Stimulated activated naive CD8-positive, alpha-beta T cell treated with anti-CD3 and anti-CD28 coated beads, Interleukin-15, Interleukin-2, amounts not matched to agents 100 ng/mL and 50 ng/mL, for 24 hours (primary cell): ENCODE data around the gene MEGF6.

Source experiments
- H3K27ac Mint-ChIP-seq: one replicate; pipeline ENCODE4 v1.8.0; 2021; ENCODE audit warnings: mild to moderate bottlenecking, mixed read lengths
- H3K27me3 Mint-ChIP-seq: one replicate; pipeline ENCODE4 v1.8.0; 2021; ENCODE audit warnings: mixed read lengths
- H3K36me3 Mint-ChIP-seq: one replicate; pipeline ENCODE4 v1.8.0; 2021; ENCODE audit warnings: low read depth, mixed read lengths
- H3K4me1 Mint-ChIP-seq: one replicate; pipeline ENCODE4 v1.8.0; 2021; ENCODE audit warnings: low read depth, mixed read lengths
- H3K4me3 Mint-ChIP-seq: one replicate; pipeline ENCODE4 v1.8.0; 2021; ENCODE audit warnings: mild to moderate bottlenecking, mixed read lengths
- H3K9me3 Mint-ChIP-seq: one replicate; pipeline ENCODE4 v1.8.0; 2021; ENCODE audit warnings: mixed read lengths

The MEGF6 gene

DNA sequence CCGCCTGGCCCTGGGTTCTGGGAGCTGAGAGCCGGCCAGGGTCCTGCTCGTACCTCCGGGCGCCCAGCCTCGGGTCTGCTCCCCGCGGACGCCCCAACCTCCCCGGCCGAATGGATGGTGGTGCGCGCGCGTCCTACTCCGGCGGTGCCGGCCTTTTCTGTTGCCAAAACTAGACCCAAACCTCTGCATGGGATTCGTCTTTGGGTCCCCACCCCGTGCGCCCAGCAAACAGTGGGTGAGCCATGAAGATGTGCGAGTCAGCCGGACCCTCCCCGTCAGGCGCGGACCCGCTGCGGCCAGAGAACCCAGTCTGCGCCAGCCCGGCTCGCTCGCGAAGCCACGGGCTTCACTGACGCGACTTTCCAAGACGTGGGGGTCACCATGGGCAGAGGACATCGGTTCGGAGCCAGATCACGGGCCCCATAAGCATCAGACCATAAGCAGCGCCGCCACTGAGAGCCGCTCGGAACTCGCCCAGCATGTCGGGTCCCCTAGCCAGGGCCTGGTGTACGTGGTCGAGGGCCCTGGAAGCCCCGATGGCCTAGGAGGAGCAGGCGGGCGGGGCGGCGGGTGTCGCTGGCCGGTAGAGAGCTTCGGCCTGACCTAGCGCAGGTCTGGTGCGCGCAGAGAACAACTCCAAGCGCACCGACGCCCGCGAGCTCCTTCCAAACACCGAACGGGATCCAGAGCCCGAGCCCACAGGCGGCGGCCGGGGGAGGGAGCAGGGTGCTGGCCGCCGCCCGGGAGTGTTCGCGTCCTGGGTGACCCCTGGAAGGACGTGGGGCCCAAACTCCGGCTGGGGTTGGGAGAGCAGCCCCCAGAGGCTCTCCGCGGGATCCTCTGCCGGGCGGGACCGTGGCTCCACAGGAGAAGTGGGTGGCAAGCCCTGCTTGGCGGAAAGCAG is 40.0 kb upstream of the MEGF6 start:
- peak overlapping the region; percentile 39 for H3K4me3 Mint-ChIP-seq
- peaks cover 32% of the 10 kb centered on the region for H3K27me3 Mint-ChIP-seq
- H3K9me3 Mint-ChIP-seq = no peaks in the 10 kb centered on the region
- peaks cover 27% of the 10 kb centered on the region for H3K4me1 Mint-ChIP-seq
- peaks cover 5% of the 10 kb centered on the region for H3K36me3 Mint-ChIP-seq
- no peak overlapping the region for H3K27ac Mint-ChIP-seq

DNA sequence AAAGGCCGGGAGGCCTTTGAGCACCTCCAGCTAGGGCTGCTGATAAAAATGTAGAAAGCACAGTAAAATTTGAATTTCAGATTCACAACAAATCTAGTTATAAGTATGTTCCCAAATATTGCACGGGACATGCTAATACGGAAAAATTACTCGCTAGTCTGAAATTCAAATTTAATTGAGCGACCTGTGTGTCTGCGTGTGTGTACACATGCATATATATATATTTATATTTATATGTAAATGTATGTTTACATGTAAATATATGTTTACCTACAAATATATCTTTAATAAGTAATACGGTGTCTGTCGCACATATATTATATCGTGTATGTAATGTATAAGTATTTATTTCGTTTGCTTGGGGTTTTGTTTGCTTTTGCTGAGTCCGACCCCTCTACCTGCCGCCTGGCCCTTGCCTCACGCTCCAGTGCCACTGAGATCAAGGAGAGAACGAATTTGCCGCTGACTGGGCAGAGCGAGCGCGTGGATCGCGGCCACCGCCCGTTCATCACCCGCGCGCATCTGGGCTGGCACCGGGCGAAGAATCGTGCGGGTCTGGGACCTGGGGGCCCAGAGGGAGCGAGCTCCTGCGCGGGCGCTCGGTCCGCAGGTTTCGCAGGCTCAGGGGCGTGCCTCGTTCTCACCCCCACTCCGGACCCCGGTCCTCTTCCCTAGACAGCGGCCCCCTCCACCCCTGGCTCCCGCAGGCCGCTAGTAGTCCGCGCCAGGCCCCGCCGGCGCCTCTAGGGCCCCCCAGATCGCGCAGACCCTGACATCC is 39.1 kb upstream of the MEGF6 start:
- H3K36me3 Mint-ChIP-seq = peaks cover 12% of the 10 kb centered on the region
- H3K4me3 Mint-ChIP-seq = peak overlapping the region; percentile 84
- H3K27ac Mint-ChIP-seq = no peak overlapping the region
- peaks cover 24% of the 10 kb centered on the region for H3K4me1 Mint-ChIP-seq
- H3K9me3 Mint-ChIP-seq = no peaks in the 10 kb centered on the region
- peaks cover 25% of the 10 kb centered on the region for H3K27me3 Mint-ChIP-seq

DNA sequence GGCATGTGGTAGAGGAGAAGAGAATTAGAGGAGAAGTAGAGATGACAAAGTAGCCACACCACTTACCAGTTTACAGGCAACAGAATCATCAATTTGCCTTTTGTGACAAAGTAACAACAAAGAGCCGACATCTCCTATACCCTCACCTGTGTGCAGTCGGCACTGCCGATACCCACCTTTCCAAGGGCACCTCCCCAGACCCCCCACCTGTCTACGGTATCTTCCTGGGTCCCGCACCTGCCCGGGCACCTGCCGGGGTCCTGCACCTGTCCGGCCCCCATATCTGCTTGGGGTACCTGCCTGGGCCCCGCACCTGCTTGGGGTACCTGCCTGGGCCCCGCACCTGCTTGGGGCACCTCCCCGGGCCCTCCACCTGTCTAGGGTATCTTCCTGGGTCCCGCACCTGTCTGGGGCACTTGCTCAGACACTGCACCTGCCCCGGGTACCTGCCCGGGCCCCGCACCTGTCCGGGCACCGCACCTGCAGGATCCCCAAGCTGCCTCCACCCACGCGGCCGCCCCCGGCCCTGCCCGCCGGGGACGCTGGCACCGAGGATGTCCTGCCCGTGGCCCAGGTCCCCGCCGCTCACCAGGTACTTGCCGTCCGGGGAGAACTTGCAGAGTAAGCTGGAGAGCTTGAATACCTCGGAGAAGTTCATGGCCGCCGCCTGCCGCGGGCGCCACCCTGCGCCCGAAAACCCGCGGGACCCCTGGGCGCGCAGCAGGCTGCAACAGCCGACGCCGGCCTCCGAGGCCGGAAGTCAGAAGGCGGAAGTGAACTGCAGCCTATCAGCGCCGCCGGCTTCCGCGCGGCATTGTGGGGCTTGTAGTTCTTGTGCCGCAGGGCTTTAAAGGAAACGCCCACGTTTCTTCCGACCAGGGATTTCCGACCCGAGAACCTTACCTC is 38.3 kb upstream of the MEGF6 start, which contains the start of gene WRAP73:
WRAP73 (minus strand) TSS at position 762 of the 906 bp plus-strand sequence; CDS start at position 658, 104 bp downstream.
- Mint-ChIP-seq H3K4me3 (peak within 1 kb of the TSS; percentile 84), H3K36me3 (peaks cover 18% of the 10 kb centered on the region), H3K4me1 (peaks cover 24% of the 10 kb centered on the region), H3K27me3 (peaks cover 22% of the 10 kb centered on the region), H3K27ac (peak within 1 kb of the TSS; percentile 40), H3K9me3 (no peaks in the 10 kb centered on the region)

DNA sequence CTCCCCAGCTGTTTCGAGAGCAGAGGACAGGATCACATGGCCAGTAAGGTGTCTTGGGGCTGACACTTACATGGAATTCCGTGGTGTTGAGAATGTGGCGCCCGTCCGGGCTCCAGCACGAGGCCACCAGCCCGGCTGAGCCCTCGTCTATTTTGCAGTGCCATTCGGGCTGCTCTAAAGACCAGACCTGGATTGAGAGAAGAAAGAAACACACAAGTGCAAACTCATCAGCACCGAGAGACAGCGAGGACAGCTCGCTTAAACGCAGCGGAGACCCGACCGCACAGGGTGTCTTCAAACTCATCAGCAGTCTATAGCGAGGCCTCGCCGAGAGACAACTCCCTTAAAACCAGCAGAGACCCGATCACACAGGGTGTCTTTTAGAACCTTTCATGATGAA is 35.3 kb upstream of the MEGF6 start:
- H3K4me1 Mint-ChIP-seq = peaks cover 24% of the 10 kb centered on the region
- no peak overlapping the region for H3K27ac Mint-ChIP-seq
- no peak overlapping the region for H3K4me3 Mint-ChIP-seq
- H3K27me3 Mint-ChIP-seq = peaks cover 6% of the 10 kb centered on the region
- H3K9me3 Mint-ChIP-seq = no peaks in the 10 kb centered on the region
- H3K36me3 Mint-ChIP-seq = peaks cover 35% of the 10 kb centered on the region

DNA sequence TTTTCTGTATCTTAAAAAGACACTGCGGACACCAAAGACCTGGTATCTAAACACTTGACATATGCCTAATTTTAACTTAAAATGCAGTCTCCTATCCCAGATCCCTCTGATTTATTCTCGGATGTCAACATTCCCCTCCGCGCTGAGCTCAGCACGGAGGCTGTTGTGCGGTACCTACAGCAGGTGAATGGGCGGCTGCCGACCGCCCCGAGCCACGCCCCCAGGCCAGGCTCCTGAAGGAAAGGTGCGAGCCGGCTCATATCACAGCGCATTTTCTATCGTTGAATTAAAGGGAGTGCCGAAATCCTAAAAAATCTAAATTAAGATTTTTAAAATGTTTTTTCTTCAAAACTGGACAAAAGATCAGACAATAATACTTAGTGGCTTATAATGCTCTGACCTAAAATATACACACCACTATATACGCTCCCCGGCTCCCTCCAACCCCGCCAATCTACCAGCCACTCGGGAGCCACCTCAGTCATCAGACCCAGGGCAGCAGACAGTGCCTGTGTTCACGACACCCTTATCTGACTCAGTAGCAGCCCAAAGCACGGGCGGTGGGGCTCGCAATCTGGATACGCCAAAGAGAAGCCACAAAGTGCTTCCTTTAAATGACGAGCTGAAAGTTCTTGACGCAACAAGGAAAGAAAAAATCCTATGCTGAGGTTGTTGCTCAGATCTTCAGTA is 34.5 kb upstream of the MEGF6 start:
- H3K27me3 Mint-ChIP-seq = no peaks in the 10 kb centered on the region
- H3K4me3 Mint-ChIP-seq = no peak overlapping the region
- H3K4me1 Mint-ChIP-seq = peaks cover 19% of the 10 kb centered on the region
- H3K9me3 Mint-ChIP-seq = no peaks in the 10 kb centered on the region
- no peak overlapping the region for H3K27ac Mint-ChIP-seq
- H3K36me3 Mint-ChIP-seq = peaks cover 36% of the 10 kb centered on the region

DNA sequence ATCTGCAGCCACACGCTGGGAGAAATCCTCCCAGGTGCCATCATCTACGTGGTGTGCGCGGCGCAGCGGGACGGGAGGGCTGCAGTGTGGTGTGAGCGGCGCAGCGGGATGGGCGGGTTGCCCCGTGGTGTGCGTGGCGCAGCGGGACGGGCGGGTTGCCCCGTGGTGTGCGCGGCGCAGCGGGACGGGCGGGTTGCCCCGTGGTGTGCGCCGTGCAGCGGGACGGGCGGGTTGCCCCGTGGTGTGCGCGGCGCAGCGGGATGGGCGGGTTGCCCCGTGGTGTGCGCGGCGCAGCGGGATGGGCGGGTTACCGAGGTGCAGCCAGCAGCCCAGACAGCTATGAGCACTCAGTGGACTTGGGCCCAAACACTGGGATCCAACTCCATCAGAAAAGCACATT is 33.9 kb upstream of the MEGF6 start:
- Mint-ChIP-seq H3K36me3 (peaks cover 36% of the 10 kb centered on the region), H3K27me3 (no peaks in the 10 kb centered on the region), H3K4me3 (no peak overlapping the region), H3K9me3 (no peaks in the 10 kb centered on the region), H3K27ac (no peak overlapping the region), H3K4me1 (peaks cover 16% of the 10 kb centered on the region)

DNA sequence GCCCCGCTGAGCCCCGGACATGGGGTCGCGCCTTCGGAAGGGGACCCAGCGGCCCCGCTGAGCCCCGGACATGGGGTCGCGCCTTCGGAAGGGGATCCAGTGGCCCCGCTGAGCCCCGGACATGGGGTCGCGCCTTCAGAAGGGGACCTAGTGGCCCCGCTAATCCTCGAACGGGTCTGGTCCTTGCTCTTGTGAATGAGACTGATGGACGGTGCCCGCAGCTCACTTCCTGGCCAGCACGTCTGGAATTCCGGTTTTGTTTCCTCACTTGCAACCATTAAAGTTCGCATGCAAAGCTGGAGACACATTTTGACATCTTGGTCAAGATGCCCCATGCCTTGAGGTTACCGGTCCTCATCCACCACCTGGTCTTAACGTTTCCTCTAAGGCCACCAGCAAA is 33.0 kb upstream of the MEGF6 start:
- Mint-ChIP-seq H3K4me3 (no peak overlapping the region), H3K27me3 (no peaks in the 10 kb centered on the region), H3K27ac (no peak overlapping the region), H3K9me3 (no peaks in the 10 kb centered on the region), H3K36me3 (peaks cover 36% of the 10 kb centered on the region), H3K4me1 (peaks cover 13% of the 10 kb centered on the region)

DNA sequence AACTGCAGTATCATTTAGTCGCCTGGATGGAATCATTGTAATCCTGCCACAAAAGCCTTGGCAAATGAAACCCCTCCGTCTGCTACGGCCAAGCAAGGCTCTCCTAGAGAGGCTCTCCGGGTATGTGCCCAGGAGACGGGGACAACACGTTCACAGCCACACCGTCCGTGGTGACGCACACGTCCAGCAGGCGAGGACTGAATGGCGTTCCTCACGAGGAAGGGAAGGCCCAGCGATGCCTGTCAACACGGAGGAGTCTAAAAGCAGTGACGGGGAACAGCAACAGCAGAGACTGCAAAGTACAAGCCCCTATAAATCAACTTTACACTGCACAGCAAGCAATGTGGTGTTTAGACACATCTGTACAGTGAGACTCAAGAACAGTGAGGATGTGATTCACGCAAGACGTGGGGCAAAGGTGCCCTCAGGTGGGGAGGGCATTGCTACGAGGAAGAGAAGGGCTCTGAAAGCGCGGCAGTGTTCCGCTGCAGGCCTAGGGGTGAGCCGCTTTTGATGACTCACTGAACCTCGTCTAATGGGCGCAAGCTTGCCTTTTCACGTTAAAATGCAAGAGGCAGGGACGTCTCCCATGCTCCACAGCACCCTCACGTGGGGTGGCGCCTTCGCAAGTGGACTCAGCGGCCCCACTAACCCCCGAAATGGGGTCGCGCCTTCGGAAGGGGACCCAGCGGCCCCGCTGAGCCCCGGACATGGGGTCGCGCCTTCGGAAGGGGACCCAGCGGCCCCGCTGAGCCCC is 31.8 kb upstream of the MEGF6 start:
- H3K9me3 Mint-ChIP-seq = no peaks in the 10 kb centered on the region
- H3K4me1 Mint-ChIP-seq = peaks cover 1% of the 10 kb centered on the region
- peaks cover 41% of the 10 kb centered on the region for H3K36me3 Mint-ChIP-seq
- no peaks in the 10 kb centered on the region for H3K27me3 Mint-ChIP-seq
- H3K4me3 Mint-ChIP-seq = no peak overlapping the region
- H3K27ac Mint-ChIP-seq = no peak overlapping the region

DNA sequence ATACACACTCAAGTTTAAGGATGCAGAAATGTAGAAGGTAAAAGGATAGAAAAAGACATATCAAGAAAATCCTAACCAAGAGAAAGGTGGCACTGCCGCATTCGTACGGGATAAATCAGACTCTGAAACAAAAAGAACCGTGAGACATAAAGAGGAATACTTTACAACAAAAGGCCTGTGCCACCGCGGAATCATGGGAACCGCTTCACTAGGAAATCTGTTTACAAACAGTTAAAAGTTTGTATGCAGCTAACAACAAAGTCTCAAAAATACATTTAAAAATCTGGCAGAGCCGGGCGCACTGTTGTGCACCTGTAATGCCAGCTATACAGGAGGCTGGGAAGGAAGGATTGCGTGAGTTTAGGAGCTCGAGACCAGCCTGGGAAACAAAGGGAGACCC is 30.5 kb upstream of the MEGF6 start:
- H3K4me3 Mint-ChIP-seq = no peak overlapping the region
- H3K27ac Mint-ChIP-seq = no peak overlapping the region
- no peaks in the 10 kb centered on the region for H3K9me3 Mint-ChIP-seq
- H3K27me3 Mint-ChIP-seq = no peaks in the 10 kb centered on the region
- H3K36me3 Mint-ChIP-seq = peaks cover 45% of the 10 kb centered on the region
- H3K4me1 Mint-ChIP-seq = no peaks in the 10 kb centered on the region

DNA sequence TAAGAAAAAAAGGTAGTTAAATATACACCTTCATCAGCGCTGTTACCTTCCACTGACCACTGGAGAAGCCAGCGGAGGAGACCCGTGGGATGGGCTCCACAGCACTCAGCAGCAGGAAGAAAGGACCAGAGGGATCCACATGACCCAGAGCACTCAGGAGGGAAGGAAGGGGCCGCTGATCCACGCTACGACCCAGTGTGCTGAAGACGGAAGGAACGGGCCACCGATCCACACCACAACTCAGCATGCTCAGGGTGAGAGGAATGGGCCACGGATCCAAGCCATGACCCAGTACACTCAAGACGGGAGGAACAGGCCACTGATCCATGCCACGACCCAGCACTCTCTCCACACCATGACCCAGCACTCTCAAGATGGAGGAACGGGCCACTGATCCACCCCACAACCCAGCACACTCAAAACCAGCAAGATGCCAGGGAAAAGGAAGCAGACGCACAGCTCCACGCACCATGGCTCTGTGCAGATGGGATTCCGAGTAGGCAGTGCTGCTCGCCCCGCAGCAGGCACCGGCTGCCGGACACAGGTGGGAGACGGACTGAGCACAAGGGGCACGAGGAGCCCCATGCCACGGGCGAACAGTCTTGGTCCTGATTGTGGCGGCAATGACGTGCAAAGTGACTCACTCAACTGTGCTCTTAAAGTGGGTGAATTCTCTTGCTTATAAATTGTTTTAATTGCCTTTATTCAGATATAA is 29.9 kb upstream of the MEGF6 start:
- H3K27ac Mint-ChIP-seq = no peak overlapping the region
- H3K9me3 Mint-ChIP-seq = no peaks in the 10 kb centered on the region
- H3K27me3 Mint-ChIP-seq = no peaks in the 10 kb centered on the region
- H3K4me3 Mint-ChIP-seq = no peak overlapping the region
- peaks cover 51% of the 10 kb centered on the region for H3K36me3 Mint-ChIP-seq
- H3K4me1 Mint-ChIP-seq = no peaks in the 10 kb centered on the region

DNA sequence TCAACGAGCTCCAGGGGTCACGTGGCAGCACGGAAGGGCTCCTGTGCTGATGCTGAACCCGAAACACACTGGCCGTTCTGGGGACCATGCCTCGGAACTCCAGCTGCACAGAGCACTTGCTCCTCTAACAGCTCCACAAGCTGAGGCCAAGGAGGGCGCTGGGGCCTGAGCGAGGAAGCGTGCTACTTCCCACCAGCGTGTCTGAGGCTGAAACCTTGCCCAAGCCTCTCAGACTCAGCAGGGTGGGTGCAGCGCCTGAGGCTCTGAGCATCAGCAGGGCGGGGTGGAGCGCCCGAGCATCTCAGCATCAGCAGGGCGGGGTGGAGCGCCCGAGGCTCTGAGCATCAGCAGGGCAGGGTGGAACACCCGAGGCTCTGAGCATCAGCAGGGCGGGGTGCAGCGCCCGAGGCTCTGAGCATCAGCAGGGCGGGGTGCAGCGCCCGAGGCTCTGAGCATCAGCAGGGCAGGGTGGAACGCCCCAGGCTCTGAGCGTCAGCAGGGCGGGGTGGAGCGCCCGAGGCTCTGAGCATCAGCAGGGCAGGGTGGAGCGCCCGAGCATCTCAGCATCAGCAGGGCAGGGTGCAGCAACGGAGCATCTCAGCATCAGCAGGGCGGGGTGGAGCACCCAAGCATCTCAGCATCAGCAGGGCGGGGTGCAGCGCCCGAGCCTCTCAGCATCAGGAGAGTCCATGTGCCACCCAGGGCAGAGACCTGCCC is 29.0 kb upstream of the MEGF6 start:
- Mint-ChIP-seq H3K36me3 (peaks cover 47% of the 10 kb centered on the region), H3K9me3 (no peaks in the 10 kb centered on the region), H3K27ac (no peak overlapping the region), H3K4me3 (no peak overlapping the region), H3K27me3 (no peaks in the 10 kb centered on the region), H3K4me1 (no peaks in the 10 kb centered on the region)

DNA sequence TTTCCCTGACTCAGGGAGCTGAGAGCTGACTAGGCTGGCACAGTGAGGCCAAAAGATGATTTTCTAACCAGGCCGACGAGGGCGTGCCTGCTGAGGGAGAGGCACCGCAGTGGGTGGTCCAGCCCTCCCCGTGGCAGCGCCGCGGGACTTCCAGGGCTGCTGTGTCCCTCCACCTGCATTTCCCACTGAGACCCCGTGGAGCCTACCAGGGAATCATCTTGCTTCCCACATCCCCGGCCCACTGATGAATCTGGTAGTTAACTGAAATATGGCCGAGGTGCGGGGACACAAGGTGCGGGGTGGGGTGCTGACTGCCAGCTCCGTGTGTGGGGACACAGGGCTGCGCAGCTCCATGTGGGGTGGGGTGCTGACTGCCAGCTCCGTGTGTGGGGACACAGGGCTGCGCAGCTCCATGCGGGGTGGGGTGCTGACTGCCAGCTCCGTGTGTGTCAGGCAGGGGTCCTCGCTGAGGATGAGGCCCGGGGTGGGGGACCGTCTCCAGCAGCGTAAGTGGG is 28.1 kb upstream of the MEGF6 start:
- Mint-ChIP-seq H3K27ac (no peak overlapping the region), H3K4me1 (no peaks in the 10 kb centered on the region), H3K27me3 (no peaks in the 10 kb centered on the region), H3K9me3 (no peaks in the 10 kb centered on the region), H3K4me3 (no peak overlapping the region), H3K36me3 (peaks cover 48% of the 10 kb centered on the region)
